GM19193 (cell line): ENCODE data around the gene SPP2.

ENCODE experiments used
- POLR2A ChIP-seq: IDR thresholded peaks from 4 replicates; pipeline ENCODE4 v1.6.1; 2011; ENCODE audit not compliant: insufficient read depth, insufficient read length; ENCODE audit errors: extremely low read depth

Gene SPP2

DNA sequence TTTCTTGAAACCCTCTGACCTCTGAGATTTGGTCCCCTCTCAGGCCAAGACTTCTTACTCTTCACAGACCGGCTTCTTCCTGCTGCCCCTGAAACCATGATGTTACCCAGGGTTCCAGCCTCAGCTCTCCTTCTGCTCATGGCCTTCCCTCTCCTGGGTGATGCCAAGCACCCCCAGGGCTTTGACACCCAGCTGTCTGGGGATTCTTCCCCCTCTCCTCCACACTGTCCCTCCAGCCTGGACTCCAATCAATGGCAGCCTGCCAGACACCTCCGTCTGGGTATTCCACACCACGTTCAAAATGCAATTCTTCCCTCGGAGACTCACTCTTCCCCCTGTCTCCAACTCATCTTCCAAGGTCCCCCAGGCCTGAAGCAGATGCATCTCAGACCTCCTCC, 25.0 kb downstream of the SPP2 start:
- no peak for TF ChIP-seq POLR2A

DNA sequence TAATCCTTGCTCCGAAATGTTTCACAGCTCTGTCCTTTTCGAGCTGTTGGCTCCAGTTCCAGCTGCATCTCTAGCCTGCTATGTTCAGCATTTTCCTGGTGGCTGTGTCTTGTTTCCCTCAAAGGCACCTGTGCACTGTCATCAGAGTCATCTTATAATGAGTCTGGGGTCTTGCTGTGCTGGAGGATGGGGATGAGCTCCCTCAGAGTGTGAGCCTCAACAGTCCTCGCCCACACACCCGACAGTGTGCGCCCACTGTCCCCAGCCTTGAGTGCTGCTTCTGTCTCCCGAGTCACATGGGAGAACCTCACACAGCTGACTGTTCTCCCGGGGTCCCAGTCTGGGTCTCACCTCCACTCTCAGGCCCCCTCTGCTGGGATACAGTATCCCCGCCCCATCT, 25.4 kb downstream of the SPP2 start:
- TF ChIP-seq POLR2A, result no peak

DNA sequence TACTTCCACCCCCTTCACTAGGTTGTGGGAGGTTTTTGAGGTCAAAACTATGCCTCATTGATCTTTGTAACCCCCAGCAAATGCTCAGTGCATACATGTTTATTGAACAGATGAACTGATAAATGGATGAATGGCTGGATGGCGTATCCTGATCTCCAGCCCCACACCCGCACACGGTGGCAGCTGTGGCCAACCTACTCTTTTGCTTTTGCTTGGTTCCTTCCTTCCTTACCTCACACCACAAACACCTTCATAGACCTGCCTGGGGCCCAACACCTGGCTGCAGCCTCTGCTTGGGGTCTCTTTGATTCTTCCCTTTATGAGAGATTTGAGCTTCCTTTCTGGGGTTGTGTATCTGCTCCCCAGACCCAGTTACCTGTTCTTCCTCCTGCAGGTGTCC, 25.9 kb downstream of the SPP2 start:
- no peak for TF ChIP-seq POLR2A

DNA sequence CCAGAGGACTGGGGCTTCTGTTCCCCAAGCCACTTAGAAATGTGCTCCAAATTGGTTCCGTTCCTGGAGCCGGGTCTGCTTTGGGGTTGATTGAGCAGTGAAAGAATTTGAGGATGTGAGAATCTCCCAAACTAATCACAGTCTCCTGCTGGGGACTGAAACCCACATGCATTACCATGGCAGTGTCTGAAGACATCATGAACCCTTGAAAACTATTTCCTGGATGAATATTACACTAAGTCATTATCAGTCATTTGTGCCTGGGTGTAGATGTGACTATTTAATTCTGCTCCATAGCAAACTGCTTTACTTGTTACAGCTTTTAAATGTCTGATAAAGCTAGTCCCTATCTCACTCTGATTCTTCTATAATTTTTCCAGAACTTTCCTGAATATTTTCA, 27.6 kb downstream of the SPP2 start:
- TF ChIP-seq POLR2A, result no peak

DNA sequence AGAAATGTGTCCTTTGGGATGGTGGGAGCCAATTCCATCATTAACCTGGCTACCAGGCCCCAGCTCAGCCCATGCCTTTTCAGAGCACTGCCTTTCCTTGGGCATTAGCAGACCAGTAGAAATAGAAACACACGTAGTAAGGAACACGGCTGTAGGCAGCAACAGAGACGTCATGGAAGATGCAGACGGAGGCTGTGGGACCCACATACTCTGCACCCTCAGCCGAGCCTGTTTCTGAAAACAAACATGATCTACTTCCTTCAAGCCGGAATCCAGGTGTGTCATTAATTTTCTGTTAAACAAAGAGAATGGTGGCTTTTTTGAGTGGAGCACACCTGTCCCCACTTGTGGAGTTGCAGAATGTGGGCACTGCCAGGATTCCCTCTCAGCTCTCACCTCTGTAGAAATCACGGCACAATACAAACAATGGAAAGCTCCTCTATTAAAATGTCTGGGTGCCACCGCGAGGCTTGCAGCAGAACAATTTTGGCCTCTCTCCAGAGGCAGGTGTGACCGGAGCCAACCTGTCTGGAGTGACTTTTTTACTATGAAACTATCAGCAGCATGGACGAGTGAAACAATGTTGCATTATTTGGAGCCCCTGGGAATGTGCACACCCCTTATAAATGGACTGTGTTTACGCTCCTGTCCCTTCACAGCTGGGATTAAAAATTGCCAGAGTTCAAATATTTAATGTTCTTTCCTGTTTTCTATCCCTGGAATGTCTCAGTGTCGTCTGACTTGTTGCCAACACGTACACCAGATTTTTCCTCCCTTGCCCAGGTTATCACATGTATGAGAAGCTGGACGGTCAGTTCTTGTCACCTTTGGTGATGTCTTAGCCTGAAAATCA, 31.7 kb downstream of the SPP2 start:
- no peak for TF ChIP-seq POLR2A

DNA sequence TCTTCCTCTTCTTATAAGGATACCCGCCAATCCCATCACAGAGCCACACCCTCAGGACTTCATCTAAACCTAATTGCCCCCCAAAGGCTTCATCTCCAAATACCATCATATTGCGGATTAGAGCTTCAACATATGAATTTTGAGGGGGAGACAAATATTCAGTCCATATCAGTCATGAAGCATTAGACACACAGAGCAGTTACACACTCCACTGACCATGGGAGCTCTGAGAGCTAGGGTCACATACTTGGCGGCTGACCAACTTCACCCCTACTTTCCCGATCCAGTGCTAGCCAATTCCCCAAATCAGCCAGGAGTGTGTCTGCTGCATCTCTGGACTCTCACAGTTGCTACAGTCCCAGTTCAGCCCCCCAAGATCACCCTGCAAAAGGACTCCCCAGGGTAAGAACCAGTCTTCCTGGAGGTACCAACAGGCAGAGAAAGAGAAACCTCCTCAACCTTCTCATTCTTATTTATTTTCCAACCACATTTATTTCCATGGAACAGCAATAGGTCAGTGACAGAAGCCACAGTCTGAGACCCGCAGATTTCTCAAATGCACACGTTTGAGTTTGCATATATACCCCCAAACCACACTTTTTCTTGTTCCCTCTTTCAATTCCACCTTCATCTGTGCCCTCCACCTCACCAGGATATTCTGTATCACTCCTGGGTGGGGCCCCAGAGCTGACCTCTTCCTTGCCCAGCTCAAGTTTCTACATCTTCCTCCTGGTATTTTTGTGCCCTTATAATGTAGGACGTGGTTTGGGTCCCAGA, 33.3 kb downstream of the SPP2 start:
- no peak for TF ChIP-seq POLR2A

DNA sequence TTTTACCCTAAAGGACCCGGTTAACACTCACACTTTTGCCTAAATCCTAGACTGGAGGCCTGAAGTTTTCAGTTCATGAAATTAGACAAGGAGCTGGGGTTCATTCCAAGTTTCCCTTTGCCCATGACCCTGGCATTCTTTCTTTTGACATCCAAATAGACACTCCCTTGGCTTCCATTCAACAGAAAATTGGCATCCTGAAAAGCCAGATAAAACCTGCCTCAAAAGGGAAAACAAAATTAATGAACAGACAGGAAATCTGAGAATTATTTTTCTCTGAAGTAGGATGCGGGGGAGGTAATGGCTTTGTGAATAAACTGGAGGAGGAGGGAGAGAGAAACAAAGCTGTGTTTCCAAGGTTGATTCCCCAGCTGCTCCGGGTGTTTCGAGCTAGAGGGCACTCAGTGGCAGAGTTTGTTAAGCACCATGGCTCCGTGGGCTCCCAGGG, 41.0 kb downstream of the SPP2 start:
- no peak for TF ChIP-seq POLR2A

DNA sequence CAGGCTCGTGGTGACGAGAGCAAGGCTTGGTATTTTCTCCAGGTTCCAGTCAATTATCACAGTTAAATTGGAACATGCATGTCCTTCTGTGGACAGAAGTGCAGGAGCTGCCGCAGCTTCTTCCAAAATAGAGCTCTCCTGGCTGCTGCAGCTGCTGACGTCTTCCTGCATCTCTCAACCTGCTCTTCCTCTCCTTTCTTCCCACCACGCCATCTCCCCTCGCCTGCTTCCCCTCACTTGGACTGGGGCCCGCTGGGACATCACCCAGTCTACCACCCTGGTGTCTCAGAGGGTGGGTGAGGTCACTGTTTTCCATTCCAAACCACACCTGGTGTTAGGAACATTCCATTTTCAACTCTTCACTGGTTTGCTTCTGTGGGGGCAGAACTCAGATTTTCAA, 41.4 kb downstream of the SPP2 start:
- TF ChIP-seq POLR2A, result no peak

DNA sequence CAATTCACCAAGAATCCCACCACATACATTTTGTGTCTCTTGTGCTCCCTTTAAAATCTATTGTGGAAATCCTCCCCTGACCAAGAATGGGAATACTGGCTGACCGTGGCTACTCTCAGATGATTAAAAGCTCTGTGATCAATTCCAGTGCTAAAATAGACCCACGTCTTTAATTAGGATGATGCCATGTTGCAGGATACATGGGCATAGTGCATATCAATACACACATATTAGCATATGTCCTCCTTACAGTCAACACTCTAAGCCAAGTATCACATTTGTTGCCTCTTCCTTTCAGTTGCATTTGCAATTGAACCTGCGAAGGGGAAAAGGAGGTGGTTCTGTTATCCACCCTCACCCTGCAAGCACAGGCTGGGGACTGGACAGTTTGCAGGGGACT, 41.8 kb downstream of the SPP2 start:
- no peak for TF ChIP-seq POLR2A

DNA sequence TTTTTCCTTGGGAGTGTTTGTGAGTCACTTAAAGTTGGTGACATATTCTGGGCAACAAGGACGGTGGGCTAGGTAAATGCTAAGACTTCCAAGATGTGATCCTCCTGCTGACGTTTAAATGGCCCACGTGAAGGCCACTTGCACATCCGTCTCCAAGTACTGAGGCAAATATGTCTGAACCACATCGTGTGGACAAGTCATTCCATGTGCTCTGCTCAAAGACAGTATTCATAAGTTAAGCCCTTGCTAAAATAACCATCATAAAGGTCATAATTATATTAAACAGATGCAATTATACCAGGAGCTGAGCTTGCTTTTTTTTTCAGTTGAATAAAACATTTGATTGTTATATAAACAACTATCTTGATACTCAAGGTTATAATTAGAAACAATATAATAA, 44.8 kb downstream of the SPP2 start:
- no peak for TF ChIP-seq POLR2A

DNA sequence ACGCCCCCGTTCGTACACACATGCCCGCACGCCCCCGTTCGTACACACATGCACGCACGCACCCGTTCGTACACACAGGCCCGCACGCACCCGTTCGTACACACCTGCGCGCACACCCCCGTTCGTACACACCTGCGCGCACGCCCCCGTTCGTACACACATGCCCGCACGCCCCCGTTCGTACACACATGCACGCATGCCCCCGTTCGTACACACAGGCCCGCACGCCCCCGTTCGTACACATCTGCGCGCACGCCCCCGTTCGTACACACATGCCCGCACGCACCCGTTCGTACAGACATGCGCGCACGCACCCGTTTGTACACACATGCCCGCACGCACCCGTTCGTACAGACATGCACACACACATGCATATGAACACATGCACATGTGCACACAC, 45.7 kb downstream of the SPP2 start:
- TF ChIP-seq POLR2A, result no peak

DNA sequence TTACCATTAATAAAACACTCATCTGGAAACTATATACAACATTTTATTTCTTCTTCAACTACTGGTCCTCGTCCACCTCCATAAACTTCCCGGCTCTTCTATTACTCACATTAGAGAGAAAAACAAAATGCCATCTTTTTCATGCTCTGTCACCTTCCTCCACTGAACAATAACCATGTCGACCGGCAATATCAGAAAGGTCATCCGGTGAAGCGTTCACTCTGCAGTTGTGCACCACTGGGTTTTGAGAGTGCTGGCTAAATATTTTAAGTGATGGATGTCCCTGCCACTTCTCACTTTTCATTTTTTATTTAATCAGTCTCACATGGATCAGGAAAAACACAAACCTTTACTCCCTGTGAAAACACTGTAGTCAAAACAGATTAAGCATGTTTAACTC, 48.2 kb downstream of the SPP2 start:
- TF ChIP-seq POLR2A, result no peak

DNA sequence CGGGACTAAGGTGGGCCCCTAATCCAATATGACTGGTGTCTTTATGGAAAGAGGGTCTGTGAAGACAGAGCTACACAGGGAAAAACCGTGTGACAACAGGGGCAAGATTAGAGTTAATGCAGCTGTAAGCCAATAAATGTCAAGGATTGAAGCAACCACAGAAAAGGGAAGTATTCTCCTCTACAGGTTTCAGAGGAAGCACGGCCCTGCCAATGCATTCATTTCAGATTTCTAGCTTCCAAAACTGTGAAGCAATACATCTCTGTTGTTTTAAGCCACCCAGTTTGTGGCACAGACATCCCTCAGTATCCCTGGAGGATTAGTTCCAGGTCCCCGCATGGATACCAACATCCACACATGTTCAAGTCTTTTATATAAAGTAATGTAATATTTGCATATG, 48.8 kb downstream of the SPP2 start:
- TF ChIP-seq POLR2A, result no peak

DNA sequence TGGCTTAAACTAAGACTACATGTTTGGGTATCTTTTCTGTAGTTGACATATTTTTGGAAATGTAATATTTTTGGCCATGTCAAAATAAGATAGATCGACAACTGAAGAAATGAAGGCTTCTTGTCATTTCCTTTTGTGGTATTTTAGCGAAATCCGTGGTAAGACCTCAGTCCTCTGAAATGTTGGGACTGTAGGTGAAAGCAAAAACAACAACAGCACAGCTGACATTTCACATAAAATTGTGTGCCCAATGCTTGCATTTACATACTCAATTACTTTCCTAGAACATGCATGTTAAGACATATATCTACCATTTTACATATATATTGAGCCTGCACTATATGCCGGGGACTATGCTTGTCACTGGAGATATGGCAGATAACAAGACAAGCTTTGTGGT, 50.2 kb downstream of the SPP2 start:
- TF ChIP-seq POLR2A, result no peak

DNA sequence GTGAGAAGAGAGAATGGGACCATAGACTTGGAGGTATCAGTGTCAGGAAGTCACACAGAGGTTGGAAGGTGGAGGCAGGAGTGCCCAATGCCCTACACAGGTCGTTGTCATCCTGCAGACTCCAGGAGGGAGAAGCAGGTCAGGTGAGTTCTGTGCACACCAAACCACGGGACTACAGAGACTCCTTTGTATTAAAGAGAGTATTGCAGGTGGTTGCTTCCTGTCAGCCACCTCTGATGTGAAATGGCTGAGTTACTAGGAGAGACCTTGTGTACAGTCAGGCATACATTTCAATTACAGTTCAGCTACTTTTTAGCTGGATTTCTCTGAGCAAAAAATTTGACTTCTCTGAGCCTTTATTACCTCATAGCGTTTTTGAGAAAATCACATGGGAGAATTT, 51.6 kb downstream of the SPP2 start:
- no peak for TF ChIP-seq POLR2A

DNA sequence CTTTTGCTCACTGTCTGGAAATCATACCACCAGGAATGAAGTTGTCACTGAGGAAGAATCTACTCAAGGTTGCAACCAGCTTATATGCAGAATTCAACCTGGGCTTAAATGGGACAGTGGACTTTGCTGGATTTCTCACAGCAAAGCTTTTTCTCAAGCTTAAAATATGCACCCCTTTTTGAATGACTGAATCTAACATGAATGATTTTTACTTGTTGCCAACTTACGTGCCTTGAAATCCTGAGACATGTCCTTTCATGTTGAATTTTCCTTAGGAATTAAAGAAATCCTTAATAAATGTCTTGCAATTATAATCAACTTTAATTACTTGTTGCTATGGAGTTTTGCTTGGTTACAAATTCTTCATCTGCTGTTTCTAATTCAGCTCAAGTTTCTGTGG, 57.4 kb downstream of the SPP2 start:
- no peak for TF ChIP-seq POLR2A
